T-helper 1 cell (primary cell): ENCODE data around the gene GGNBP2.

Experiments
- DNase-seq, 5 donors: peaks; one replicate each; pipeline ENCODE4 v3.0.0-alpha.2; 2012 to 2020

The GGNBP2 gene

DNA sequence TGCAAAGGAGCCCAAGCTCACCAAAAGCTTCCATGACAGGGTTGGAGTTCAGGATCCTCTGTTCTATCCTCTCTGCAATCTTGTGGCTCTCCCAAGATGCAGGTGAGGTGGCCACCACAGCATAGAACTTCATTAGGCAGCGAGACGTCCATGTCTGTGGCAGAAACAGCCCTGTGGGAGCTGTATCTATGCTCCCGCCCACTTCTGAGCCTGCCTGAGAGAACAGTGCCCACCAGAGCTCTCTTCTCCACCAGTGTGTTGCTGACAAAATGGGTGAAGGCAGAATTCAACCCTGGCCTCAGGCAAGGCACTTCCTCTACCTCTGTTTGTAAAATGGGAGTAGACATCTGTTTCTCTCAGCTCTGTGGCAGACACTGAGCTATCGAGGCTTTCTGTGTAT is 28.9 kb upstream of the GGNBP2 start:
- DNase-seq = no peak

GRCh38 chr17:36523113-36523512 is 21.6 kb upstream of the GGNBP2 start:
- no peak for DNase-seq

GRCh38 chr17:36524428-36524876 is 20.3 kb upstream of the GGNBP2 start:
- no peak for DNase-seq

DNA sequence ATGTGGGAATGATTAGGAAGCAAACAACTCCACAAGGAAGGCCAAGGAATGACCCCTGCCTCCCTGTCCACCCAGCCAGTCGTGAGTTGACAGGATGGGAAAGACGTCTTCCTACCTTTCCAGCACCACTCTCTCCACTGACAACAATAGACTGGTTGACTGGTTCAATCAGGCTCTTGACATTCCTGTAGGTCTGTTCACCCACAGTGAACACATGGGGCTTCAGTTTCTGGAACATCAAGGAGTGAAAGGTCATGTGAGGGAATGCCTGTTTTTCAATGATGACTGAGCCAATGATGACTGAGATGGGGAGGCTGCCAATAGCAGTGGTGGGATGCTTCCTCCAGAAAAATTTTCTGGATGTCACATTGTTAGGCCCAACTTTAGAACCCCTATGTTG is 19.6 kb upstream of the GGNBP2 start:
- DNase-seq = no peak

DNA sequence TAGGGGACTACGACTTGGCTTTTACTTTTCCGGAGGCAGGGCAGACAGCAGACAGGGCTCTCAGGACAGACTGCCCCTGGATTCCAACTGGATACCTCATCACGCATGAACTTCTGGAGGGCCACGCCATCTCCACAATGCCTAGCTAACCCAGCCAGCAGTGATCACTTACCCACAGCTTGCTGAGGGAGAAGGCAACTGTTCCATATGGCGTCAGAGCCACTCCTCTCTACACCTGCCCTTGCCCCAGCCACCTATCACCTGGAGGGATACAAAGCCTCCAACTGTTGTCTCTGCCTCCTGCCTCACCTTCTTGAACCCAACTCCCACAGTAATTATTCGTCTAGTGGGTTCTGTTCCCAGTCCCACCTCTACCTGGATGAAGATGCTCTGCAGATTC is 18.8 kb upstream of the GGNBP2 start:
- DNase-seq = no peak

DNA sequence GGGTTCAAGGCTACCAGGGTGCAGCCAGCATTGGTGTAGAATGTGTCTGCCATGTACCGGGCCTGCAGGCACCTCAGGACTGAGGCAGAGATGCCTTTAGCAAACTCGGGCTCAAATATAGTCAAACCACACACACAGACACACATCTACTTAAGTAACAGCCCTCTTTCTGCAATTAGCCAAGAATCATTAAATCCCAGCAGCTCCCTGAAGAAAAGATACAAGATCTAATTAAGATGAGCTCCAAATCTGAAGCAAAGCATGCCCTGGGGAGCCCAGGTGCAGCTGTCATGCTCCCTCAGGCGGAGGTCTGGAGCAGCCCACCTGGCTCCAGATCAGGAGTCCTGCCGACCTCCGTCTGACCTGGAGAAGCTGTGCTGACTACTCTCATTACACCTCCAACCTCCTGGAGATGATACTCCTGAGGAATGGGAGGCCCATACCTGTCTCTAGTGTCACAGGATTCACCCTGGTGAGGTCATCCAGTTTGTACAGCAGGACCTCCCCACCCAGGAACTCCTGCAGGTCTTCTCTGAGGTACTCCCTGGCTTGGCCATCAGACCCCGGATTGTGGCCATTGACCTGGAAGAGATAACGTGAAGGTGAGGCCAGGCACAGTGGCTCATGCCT is 17.0 kb upstream of the GGNBP2 start:
- no peak for DNase-seq

GRCh38 chr17:36529121-36529520 is 15.6 kb upstream of the GGNBP2 start:
- DNase-seq = no peak

DNA sequence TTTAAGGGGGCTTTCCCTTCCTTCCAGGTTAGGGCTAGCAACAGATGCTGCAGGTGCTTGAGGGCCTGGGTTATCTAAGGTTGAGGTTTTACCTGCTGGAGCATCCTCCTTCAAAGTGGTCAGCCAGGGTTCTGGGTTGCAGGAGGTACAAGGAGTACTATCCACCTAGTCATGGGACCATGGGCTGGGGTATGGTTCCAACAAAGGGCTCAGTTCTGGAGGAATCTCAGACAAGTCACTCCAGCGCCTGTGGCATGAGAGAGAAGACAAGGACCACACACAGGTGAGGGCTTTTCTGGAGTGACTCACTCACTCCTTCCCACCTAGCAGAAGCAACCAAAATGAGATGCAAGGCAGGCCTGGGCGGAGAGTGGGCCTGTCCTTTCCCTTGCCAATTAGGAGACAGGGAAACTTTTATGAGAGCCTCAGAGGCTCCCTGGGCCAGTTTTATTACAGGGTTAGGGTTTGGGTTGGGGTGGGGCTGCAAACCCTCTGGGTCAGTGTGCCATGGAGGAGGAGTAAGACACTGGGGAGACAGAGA is 12.2 kb upstream of the GGNBP2 start:
- no peak for DNase-seq

- DNase-seq = peak; percentile 21 to 57 (median 31)
Observed at GRCh38 chr17:36533935-36534839, 10.5 kb upstream of the GGNBP2 start.

DNA sequence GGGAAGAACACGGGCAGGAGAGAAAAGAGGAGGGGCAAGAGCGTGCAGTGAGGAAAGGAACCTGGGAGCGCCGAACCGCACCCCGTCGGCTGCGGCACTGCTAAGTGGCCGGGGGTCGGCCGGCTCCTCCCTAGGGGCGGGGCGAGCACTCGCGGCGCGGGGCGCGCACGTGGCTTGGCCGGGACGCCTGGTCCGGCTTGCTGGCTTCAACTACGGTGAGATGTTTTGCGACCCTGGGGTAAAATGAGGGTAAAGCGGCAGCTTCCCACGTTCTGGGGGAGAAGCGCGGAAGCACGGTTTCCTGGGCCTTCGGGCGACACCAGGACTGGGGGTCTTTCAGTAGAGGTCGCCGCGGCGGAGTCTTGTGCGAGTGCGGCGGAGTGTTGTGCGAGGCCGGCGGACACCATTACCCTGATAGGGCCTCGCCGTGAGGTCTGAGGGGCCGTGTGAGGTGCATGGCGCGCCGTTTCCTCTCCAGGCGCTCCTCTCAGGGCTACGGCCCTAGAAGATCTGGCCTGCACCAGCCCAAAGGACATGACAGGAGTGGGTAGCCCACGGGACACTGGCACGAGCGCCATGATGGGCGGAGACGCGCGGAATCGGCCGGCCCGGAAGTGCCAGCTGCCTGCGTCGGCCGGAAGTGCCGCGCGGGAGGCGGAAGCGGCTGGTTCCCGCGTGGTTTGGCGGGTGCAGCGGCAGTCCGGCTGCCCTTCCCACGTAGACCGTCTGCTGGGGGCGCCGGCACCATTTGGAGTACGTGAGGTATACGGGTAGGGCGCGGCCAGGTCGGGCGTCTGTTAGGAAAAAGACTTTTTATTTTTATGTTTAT is 9.7 kb upstream of the GGNBP2 start, which contains the start of the genes MYO19 and PIGW:
MYO19 (minus strand) TSS at position 29 of the 829 bp plus-strand sequence. CDS start 2,330 bp downstream, outside the sequence.
PIGW (plus strand) TSS at position 148 of the 829 bp plus-strand sequence. CDS start 2,115 bp downstream, outside the sequence.
- peak; percentile 70 to 93 (median 76) for DNase-seq

DNA sequence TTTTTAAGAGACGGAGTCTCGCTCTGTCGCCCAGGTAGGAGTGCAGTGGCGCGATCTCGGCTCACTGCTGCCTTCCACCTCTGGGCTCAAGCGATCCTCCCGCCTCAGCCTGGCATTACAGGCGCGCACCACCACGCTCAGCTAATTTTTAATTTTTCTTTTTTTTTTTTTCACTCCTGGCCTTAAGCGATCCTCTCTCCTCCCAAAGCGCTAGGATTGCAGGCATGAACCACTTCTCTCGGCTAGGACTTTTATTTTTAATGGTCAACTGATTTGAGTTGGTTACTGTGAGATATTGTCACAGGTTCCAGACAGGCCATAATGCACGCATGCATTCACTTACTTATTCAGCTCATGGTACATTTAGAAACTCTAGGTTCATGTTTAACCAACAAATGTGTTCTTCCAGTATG is 9.0 kb upstream of the GGNBP2 start:
- DNase-seq = no peak

DNA sequence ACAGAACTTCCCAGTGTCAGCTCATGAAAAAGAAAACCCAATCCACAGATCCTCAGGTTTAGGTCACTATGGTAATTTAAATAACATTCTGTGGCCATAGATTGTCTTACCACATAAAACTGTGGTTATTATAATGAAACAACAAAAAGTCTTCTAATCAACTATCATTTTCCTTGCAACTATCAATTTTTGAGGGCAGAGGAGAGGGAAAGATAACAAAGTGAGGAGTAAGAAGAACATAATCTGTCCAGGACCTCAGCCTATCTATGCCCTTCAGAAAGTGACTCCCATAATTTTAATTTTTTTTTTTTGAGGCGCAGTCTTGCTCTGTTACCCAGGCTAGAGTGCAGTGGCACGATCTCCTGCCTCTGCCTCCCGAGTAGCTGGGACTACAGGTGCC is 4.0 kb upstream of the GGNBP2 start:
- no peak for DNase-seq

DNA sequence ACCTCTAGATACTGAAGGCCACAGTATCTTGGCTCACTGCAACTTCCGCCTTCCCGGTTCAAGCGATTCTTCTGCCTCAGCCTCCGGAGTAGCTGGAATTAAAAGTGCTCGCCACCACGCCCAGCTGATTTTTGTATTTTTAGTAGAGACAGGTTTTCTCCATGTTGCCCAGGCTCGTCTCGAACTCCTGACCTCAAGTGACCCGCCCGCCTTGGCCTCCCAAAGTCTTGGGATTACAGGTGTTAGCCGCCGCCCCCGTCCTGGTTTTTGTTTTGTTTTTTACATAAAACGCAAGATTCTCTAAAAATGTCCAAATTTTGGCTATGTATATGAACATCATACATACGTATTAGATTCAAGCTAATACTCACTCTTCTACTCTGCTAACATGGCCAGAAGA is 2.0 kb upstream of the GGNBP2 start:
- no peak for DNase-seq

- peak in 1 of 5 donors; percentile 43 for DNase-seq
Observed at GRCh38 chr17:36544044-36544306, 744 bp upstream of the GGNBP2 start.

- no peak for DNase-seq
Observed at GRCh38 chr17:36545077-36545464, 352 bp downstream of the GGNBP2 start.

- peak; percentile 92 to 97 (median 96) for DNase-seq
Observed at GRCh38 chr17:36545465-36546417, 1.0 kb downstream of the GGNBP2 start.

DNA sequence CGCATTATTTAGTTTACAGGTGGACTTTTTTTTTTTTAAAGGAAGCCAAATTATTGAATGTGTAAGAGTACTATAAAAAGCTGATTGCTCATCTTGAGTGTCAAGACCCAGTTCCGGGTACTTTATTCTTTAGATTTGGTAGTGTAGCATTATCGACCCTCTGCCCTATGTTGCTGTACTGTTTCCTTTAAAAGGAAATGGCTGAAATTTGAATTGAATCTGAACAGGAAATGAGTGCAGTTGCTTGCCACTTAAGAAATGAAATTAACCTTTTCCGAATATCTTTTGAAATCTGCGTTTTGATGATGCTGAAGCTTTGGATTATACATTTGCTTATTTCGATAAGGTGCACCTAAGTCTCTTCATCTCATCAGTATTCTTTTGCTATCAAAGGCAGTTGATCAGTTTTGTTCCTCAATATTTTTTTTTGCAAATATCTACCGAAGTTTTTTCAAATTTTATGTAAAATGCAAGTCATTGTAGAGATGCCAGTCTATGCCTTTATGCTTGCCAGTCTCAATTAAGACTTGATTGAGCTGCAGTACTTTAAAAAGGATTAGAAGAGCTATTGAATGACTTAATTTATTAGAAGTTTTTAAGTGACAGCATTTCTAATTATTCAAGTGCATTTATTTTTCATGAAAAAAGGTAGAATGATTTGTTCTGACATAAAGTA is 1.8 kb downstream of the GGNBP2 start:
- peak in 1 of 5 donors; percentile 21 for DNase-seq

DNA sequence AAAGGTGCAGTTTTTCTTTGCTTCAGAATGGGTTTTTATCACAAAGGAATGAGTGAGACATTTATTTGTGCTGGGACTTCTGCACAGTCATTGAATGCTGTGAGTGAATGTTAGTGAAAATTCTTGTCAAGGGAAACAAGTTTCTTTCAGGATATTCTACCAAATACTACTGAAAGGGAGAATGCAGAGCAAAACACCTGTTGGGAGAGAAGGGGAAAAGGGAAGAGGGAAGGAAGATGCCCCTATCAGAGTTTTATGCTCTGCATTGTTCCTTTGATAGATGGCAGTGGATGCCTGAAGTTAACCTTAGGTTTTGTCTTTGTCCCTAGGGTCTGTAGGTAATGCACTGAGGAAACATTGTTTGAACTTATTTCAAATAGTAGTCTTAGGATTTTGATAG is 3.1 kb downstream of the GGNBP2 start:
- no peak for DNase-seq

- DNase-seq = peak in 1 of 5 donors; percentile 17
Observed at GRCh38 chr17:36550491-36551417, 6.0 kb downstream of the GGNBP2 start.

DNA sequence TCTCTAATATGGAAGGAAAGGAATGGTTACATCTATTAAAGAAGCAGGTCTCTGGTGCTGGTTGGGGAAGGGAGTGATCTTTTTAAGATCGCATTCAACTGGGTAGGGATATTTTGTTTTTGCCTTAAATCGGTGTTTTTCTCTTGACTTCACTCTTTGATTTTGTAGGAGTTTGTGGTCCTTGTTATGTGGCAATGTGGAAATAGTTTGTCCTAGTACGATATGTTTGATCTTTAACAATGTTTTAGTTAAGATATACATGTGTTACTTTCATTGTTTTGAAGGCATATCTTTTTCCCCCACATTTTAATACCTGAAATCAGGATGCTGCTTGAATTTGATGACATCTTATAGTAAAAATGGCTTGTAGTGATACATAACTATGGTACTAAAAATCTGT is 8.7 kb downstream of the GGNBP2 start:
- DNase-seq = no peak
